ENCODE data around the gene GNG2.

The GNG2 gene

GRCh38 chr14:52005625-52006024 is 145.2 kb downstream of the GNG2 start:
- H3K36me3 ChIP-seq (ENCODE audit: control insufficient read depth, low read length) = peaks cover 99% of the 10 kb centered on the region
- H3K4me2 ChIP-seq (ENCODE audit: low read length) = no peak overlapping the region
- H3F3A ChIP-seq (ENCODE audit: control insufficient read depth, insufficient read depth) = 0 out of 2 replicates have a peak, but pooled peaks cover 3% of the 10 kb centered on the region
- no peaks in the 10 kb centered on the region for H3K9me3 ChIP-seq (ENCODE audit: control insufficient read depth, insufficient read depth, low read length)
- H3K9me2 ChIP-seq (replicated peaks; ENCODE audit: control insufficient read depth, low read length) = no peaks in the 10 kb centered on the region
- no peaks in the 10 kb centered on the region for H3K79me2 ChIP-seq (ENCODE audit: control insufficient read depth, low read length)
- no peak for TF ChIP-seq CTCF (IDR thresholded peaks at IDR 0.05; ENCODE audit: low read depth, low read length, poor library complexity, severe bottlenecking)
- no peak for TF ChIP-seq EZH2phosphoT487 (IDR thresholded peaks at IDR 0.05; ENCODE audit: borderline replicate concordance, low read length)
- no peaks in the 10 kb centered on the region for H3K27me3 ChIP-seq (ENCODE audit: control insufficient read depth, low read length)
- no peak overlapping the region for H3K4me3 ChIP-seq (ENCODE audit: low read length)
- H4K20me1 ChIP-seq (ENCODE audit: control insufficient read depth, insufficient read depth, low read depth, low read length) = no peaks in the 10 kb centered on the region
- H3K27ac ChIP-seq (ENCODE audit: low read depth, low read length) = no peak overlapping the region
- H3K4me1 ChIP-seq (ENCODE audit: control insufficient read depth, low read length) = no peaks in the 10 kb centered on the region

- H3K27me3 ChIP-seq (ENCODE audit: control insufficient read depth, low read length) = no peaks in the 10 kb centered on the region
Observed at GRCh38 chr14:52006361-52006760, 145.9 kb downstream of the GNG2 start.

GRCh38 chr14:52007211-52007610 is 146.8 kb downstream of the GNG2 start:
- TF ChIP-seq CTCF (IDR thresholded peaks at IDR 0.05; ENCODE audit: low read depth, low read length, poor library complexity, severe bottlenecking) (no peak), EZH2phosphoT487 (IDR thresholded peaks at IDR 0.05; ENCODE audit: borderline replicate concordance, low read length) (no peak)
- Histone ChIP-seq H3K9me2 (replicated peaks; ENCODE audit: control insufficient read depth, low read length) (no peaks in the 10 kb centered on the region), H3F3A (ENCODE audit: control insufficient read depth, insufficient read depth) (0 out of 2 replicates have a peak, but pooled peaks cover 9% of the 10 kb centered on the region), H3K36me3 (ENCODE audit: control insufficient read depth, low read length) (peaks cover 95% of the 10 kb centered on the region), H3K4me1 (ENCODE audit: control insufficient read depth, low read length) (no peaks in the 10 kb centered on the region), H3K27ac (ENCODE audit: low read depth, low read length) (no peak overlapping the region), H3K27me3 (ENCODE audit: control insufficient read depth, low read length) (no peaks in the 10 kb centered on the region), H3K79me2 (ENCODE audit: control insufficient read depth, low read length) (no peaks in the 10 kb centered on the region), H4K20me1 (ENCODE audit: control insufficient read depth, insufficient read depth, low read depth, low read length) (no peaks in the 10 kb centered on the region), H3K4me2 (ENCODE audit: low read length) (no peak overlapping the region), H3K9me3 (ENCODE audit: control insufficient read depth, insufficient read depth, low read length) (no peaks in the 10 kb centered on the region), H3K4me3 (ENCODE audit: low read length) (no peak overlapping the region)

More at GRCh38 chr14:52006361-52006760, 145.9 kb downstream of the GNG2 start:
- Histone ChIP-seq H3K4me2 (ENCODE audit: low read length) (no peak overlapping the region), H3K4me1 (ENCODE audit: control insufficient read depth, low read length) (no peaks in the 10 kb centered on the region), H3K9me2 (replicated peaks; ENCODE audit: control insufficient read depth, low read length) (no peaks in the 10 kb centered on the region), H3K36me3 (ENCODE audit: control insufficient read depth, low read length) (peaks cover 100% of the 10 kb centered on the region), H3K4me3 (ENCODE audit: low read length) (no peak overlapping the region), H3K27ac (ENCODE audit: low read depth, low read length) (no peak overlapping the region), H3K9me3 (ENCODE audit: control insufficient read depth, insufficient read depth, low read length) (no peaks in the 10 kb centered on the region), H4K20me1 (ENCODE audit: control insufficient read depth, insufficient read depth, low read depth, low read length) (no peaks in the 10 kb centered on the region), H3K79me2 (ENCODE audit: control insufficient read depth, low read length) (no peaks in the 10 kb centered on the region), H3F3A (ENCODE audit: control insufficient read depth, insufficient read depth) (0 out of 2 replicates have a peak, but pooled peaks cover 3% of the 10 kb centered on the region)
- TF ChIP-seq EZH2phosphoT487 (IDR thresholded peaks at IDR 0.05; ENCODE audit: borderline replicate concordance, low read length) = no peak
- no peak for TF ChIP-seq CTCF (IDR thresholded peaks at IDR 0.05; ENCODE audit: low read depth, low read length, poor library complexity, severe bottlenecking)
